ENCODE results near the gene ERH.

GRCh38 chr14:69350892-69351291, 47.2 kb downstream of the ERH start:
- TF ChIP-seq CTCF (IDR thresholded peaks at IDR 0.05): no peak
- TF ChIP-seq POLR2AphosphoS5 (IDR thresholded peaks at IDR 0.05): no peak
